ENCODE measurements around the gene PHF20. TPM values are rescaled to one million over a fixed set of nuclear protein-coding genes. Genes with fewer than 3 reads are reported as not detected.
"Not testable (repeated sequence)": the region's sequence is repeated elsewhere in the genome, so short reads cannot be mapped to it uniquely, and the experiment has no call there.

The PHF20 gene
- total RNA-seq, 3 donors from 2014 or later = 47.7 to 59.4 (median 48.8) TPM

DNA sequence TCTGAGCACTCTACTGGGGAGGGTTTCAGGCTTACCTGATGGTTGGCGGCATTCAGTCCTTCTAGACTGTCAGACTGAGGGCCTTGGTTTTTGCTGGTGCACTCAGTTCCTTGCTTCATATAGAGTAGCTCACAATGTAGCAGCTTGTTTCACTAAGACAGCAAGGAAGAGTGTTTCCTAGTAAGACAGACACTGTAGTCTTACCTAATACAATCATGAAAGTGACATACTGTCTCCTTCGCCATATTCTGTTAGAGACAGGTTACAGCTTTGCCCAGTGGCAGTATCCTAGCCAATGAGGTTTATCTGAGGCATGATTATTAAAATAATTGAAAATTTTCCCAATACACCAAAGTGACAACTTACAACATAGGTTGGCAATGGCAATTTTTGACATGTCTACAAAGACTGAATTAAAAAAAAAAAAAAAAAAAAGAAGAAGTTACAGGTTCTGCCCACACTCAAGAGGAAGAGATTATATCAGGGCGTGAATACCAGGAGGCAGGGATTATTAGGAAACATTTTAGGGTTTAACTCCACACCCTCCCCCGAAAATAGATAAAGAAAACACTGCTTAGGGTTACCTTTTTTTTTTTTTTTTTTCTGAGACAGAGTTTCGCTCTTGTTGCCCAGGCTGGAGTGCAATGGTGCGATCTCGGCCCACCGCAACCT lies 115.7 kb downstream of the PHF20 start:
- Mint-ChIP-seq H3K4me3 (no peak overlapping the region), H3K9me3 (no peaks in the 10 kb centered on the region), H3K36me3 (ENCODE audit: insufficient read depth) (peaks cover 10% of the 10 kb centered on the region), H3K27me3 (ENCODE audit: low read depth) (no peaks in the 10 kb centered on the region), H3K4me1 (ENCODE audit: low read depth) (peaks cover 6% of the 10 kb centered on the region)
- no peak for ATAC-seq
- DNase-seq = no peak

DNA sequence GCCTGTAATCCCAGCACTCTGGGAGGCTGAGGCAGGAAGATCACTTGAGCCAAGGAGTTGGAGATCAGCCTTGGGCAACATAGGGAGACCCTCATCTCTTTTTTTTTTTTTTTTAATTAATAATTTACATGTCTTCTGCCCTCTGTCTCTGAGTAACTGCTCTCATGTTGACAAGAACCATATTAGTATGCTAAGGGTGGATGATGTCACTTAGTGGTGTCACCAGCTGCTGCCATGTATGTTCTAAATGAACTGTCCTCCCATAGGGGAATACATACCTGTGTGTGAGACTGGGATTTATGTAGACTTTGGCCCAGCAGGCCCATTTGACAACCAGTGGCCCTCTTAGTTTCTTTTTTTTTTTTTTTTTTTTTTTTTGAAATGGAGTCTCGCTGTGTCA lies 116.8 kb downstream of the PHF20 start:
- Mint-ChIP-seq H3K9me3 (no peaks in the 10 kb centered on the region), H3K4me3 (no peak overlapping the region), H3K4me1 (ENCODE audit: low read depth) (peaks cover 5% of the 10 kb centered on the region), H3K36me3 (ENCODE audit: insufficient read depth) (peaks cover 11% of the 10 kb centered on the region), H3K27me3 (ENCODE audit: low read depth) (no peaks in the 10 kb centered on the region)
- DNase-seq (no peak), ATAC-seq (no peak)

DNA sequence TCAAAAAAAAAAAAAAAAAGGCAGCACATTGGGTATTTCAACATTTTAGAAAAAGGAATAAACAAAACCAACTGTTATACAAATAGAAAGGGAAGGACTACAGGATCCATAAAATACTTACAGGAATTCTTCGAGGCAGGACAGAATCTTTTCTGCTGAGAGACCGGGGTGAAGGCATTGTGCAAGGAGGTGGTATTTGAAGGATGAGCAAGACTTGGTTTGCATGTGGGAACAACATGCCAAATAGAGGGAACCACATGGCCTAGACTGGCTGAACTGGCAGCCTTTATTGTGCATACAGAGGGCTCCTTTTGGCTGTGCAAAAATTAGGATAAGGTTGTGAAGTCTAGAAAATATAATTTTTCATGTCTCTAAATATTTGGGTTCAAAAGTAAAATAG lies 119.6 kb downstream of the PHF20 start:
- Mint-ChIP-seq H3K4me1 (ENCODE audit: low read depth) (peaks cover 8% of the 10 kb centered on the region), H3K36me3 (ENCODE audit: insufficient read depth) (peaks cover 9% of the 10 kb centered on the region), H3K27me3 (ENCODE audit: low read depth) (no peaks in the 10 kb centered on the region), H3K9me3 (no peaks in the 10 kb centered on the region), H3K4me3 (no peak overlapping the region)
- ATAC-seq = no peak
- DNase-seq = no peak

DNA sequence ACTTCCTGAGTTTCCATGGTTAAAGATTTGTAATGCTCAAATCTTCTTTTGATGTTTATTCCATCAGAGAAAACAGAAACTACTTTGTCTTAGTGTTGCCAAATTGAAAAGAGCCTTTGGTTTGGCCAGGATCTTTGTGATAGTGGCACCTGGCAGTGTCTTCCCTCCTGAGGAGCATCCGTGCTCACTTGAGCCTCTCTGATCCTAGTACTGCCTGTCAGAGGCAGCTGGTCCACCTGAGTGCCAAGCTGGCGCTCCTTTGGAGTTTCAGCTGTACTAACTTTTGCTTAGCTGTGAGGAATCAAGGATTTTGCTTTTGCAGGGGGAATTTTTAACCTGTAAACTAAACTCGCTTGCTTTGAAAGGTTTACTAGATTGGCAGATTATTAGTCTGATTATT lies 121.1 kb downstream of the PHF20 start:
- Mint-ChIP-seq H3K9me3 (no peaks in the 10 kb centered on the region), H3K27me3 (ENCODE audit: low read depth) (no peaks in the 10 kb centered on the region), H3K4me1 (ENCODE audit: low read depth) (peaks cover 8% of the 10 kb centered on the region), H3K36me3 (ENCODE audit: insufficient read depth) (peaks cover 5% of the 10 kb centered on the region), H3K4me3 (no peak overlapping the region)
- DNase-seq = no peak
- no peak for ATAC-seq

DNA sequence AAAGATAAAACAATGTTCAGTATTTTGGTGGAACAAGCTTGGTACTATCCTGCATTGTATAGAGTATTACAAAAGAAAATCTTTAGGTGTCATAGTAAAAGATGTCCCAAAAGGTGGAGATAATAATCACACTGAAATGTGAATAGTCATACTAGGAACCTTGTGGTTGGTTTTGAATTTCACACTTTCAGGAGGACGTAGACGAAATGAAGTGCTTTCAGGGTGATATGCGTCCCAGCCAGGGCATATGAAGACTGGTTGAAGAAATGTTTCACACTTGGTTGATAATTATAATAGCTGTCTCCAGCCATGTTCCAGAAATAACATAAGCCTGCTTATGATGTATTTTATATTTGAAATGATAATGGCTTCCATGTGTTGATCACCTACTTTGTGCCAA lies 122.1 kb downstream of the PHF20 start:
- DNase-seq (no peak), ATAC-seq (peak; percentile 58 to 75)
- H3K36me3 Mint-ChIP-seq (ENCODE audit: insufficient read depth) = peaks cover 5% of the 10 kb centered on the region
- H3K4me3 Mint-ChIP-seq = no peak overlapping the region
- no peaks in the 10 kb centered on the region for H3K9me3 Mint-ChIP-seq
- peaks cover 8% of the 10 kb centered on the region for H3K4me1 Mint-ChIP-seq (ENCODE audit: low read depth)
- H3K27me3 Mint-ChIP-seq (ENCODE audit: low read depth) = no peaks in the 10 kb centered on the region

DNA sequence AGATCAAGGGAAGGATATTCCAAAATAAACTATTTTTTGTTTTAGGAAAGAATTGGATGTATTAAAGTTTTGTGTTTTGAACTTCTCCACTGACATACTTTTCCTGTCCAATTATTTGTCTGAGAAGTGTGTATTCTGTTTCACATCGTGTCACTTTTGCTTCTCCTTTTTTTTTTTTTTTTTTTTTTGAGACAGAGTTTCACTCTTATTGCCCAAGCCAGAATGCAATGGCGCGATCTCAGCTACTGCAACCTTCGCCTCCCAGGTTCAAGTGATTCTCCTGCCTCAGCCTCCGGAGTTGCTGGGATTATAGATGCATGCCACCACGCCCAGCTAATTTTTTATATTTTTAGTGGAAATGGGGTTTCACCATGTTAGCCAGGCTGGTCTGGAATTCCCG lies 123.7 kb downstream of the PHF20 start:
- not testable (repeated sequence) for H3K36me3 Mint-ChIP-seq (ENCODE audit: insufficient read depth); DNase-seq; ATAC-seq; H3K27me3 Mint-ChIP-seq (ENCODE audit: low read depth); H3K9me3 Mint-ChIP-seq; H3K4me3 Mint-ChIP-seq; H3K4me1 Mint-ChIP-seq (ENCODE audit: low read depth)

DNA sequence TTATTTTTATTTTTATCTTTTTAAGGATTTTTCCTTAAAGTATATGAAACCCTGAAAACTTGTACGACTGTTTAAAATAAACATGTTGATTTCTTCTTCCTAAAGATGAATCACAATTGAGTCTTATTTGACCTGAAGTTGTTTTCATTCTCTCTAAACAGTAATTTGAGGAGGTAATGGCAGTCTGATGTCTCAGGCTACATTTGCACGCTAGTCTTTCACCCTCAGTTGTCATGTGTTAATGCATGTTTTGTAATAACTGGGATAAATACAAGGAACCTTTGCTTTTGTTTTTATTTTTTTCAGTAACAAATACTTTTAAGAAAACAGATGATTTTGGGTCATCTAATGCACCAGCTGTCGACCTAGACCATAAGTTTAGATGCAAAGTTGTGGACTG lies 127.2 kb downstream of the PHF20 start:
- Mint-ChIP-seq H3K9me3 (no peaks in the 10 kb centered on the region), H3K27me3 (ENCODE audit: low read depth) (no peaks in the 10 kb centered on the region), H3K4me1 (ENCODE audit: low read depth) (peaks cover 9% of the 10 kb centered on the region), H3K4me3 (no peak overlapping the region), H3K36me3 (ENCODE audit: insufficient read depth) (peaks cover 15% of the 10 kb centered on the region)
- DNase-seq = no peak
- no peak for ATAC-seq

DNA sequence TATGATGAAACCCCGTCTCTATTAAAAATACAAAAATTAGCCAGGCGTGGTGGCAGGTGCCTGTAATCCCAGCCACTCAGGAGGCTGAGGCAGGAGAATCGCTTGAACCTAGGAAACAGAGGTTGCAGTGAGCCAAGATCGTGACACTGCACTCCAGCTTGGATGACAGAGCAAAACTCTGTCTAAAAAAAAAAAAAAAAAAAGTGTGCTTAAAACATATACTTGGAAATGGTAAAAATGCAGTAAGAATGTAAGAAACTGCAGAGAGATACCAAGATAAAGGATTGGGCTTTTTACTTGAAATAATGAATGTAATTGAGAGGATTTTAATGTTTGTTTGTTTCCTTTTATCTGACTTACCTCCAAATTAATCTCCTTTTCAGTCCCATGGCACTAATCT lies 129.4 kb downstream of the PHF20 start:
- not testable (repeated sequence) for H3K9me3 Mint-ChIP-seq; DNase-seq; H3K4me1 Mint-ChIP-seq (ENCODE audit: low read depth); H3K4me3 Mint-ChIP-seq; H3K27me3 Mint-ChIP-seq (ENCODE audit: low read depth); ATAC-seq
- peaks cover 24% of the 10 kb centered on the region for H3K36me3 Mint-ChIP-seq (ENCODE audit: insufficient read depth)

DNA sequence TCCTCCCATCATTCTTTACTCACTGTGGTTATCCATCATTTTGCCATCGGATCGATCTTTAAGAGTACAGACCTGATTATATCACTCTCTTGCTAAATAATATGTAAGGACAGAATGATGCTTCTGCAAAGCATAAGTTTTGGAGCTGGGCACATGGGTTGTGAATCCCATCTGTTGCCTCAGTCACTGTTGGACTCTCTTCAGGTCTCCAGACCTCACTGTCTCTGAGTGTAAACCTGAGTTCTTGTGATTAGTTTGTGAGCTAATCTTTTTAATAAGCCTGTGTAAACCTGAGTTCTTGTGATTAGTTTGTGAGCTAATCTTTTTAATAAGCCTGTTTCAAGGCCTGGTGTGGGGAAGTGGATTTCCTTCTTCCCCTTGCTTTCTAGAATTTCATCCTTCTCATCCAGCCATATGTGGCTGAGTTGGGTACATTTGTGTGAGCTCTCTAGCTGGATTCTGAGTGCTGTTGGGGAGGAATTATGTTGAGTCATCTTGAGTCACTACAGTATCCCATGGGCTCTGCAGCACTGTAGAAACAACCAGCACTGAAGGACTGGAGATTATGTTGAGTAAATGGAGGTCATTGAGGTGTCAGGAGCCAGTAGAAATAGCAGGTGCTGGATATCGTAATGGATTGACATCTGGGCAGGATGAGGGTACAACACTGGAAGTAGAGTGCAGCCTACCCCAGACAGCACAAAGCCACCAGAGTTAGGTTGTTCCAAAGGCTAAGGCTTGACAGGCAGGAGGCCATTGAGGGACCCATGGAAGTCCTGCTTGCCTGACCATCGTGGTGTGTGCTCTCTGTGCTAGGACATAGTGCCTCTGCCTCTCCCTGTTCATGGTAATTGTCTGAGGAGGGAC lies 130.1 kb downstream of the PHF20 start:
- DNase-seq = no peak
- H3K4me1 Mint-ChIP-seq (ENCODE audit: low read depth) = peaks cover 8% of the 10 kb centered on the region
- H3K4me3 Mint-ChIP-seq = no peak overlapping the region
- ATAC-seq = no peak
- peaks cover 24% of the 10 kb centered on the region for H3K36me3 Mint-ChIP-seq (ENCODE audit: insufficient read depth)
- no peaks in the 10 kb centered on the region for H3K9me3 Mint-ChIP-seq
- H3K27me3 Mint-ChIP-seq (ENCODE audit: low read depth) = no peaks in the 10 kb centered on the region

DNA sequence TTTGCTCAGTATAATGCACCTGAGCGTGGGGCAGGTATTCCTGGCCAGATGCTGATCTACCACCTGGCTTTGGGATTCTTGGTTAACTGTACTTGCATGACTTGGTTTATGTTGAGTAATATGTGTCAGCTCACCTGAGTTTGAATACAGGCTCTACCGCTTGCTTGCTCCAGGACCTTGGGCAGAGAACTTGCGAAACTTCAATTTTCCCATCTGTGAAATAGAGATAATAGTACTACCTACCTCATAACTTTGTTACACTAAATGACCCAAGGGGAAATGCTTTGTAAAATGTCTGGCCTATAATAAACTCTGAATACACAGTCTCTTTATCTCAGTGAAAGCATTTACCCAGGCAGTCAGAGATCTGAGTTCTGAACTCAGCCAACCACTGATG lies 130.7 kb downstream of the PHF20 start:
- peaks cover 24% of the 10 kb centered on the region for H3K36me3 Mint-ChIP-seq (ENCODE audit: insufficient read depth)
- H3K4me3 Mint-ChIP-seq = no peak overlapping the region
- no peaks in the 10 kb centered on the region for H3K27me3 Mint-ChIP-seq (ENCODE audit: low read depth)
- H3K4me1 Mint-ChIP-seq (ENCODE audit: low read depth) = peaks cover 8% of the 10 kb centered on the region
- ATAC-seq = no peak
- H3K9me3 Mint-ChIP-seq = no peaks in the 10 kb centered on the region
- DNase-seq = no peak

DNA sequence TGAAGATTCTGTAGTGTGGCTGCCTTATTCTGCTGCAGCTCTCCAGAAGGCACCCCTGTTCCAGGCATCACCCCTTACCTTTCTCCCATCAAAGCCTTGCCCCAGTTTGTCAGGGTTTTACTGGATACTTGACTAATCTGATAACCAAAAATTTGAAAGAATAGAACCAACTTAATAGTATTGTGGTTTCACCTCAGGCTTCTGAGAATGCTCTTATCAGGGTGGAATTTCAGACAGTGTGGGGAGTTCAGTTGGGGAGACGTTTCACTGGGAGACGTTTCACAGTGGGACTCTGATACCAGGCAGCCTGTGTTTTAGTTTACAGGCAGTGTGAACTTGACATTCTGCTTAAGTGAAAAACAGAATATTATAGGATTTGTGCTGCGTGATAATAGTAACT lies 132.0 kb downstream of the PHF20 start:
- no peak overlapping the region for H3K4me3 Mint-ChIP-seq
- H3K4me1 Mint-ChIP-seq (ENCODE audit: low read depth) = peaks cover 19% of the 10 kb centered on the region

DNA sequence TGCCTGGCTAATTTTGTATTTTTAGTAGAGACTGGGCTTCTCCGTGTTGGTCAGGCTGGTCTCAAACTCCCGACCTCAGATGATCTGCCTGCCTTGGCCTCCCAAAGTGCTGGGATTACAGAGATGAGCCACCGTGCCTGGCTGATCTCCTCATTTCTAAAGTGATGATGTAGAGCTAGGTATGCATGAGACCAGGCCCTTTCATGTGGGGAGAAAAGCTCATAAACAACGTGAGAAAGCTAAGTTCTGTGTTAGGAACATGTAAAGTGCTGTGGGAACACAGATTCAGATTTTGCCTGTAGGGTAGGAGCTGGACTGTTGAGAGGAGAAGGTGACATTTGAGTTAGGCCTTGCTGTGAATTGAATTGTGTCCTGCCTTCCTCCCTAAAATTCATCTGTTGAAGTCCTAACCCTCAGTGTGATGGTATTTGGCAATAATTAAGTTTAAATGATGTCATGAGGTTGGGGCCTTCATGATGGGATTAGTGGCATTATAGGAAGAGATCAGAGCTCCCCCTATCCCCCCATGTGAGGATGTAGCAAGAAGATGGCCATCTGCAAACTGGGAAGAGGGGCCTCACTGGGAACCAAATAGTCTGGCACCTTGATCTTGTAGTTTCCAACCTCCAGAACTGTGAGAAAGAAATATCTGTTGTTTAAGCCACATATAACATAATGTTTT lies 133.3 kb downstream of the PHF20 start:
- H3K9me3 Mint-ChIP-seq = no peaks in the 10 kb centered on the region
- no peak overlapping the region for H3K4me3 Mint-ChIP-seq
- DNase-seq (no peak), ATAC-seq (no peak)
- no peaks in the 10 kb centered on the region for H3K27me3 Mint-ChIP-seq (ENCODE audit: low read depth)
- peaks cover 35% of the 10 kb centered on the region for H3K36me3 Mint-ChIP-seq (ENCODE audit: insufficient read depth)
- H3K4me1 Mint-ChIP-seq (ENCODE audit: low read depth) = peaks cover 24% of the 10 kb centered on the region

More for the DNA sequence above, 132.0 kb downstream of the PHF20 start:
- DNase-seq (no peak), ATAC-seq (no peak)
- no peaks in the 10 kb centered on the region for H3K27me3 Mint-ChIP-seq (ENCODE audit: low read depth)
- peaks cover 31% of the 10 kb centered on the region for H3K36me3 Mint-ChIP-seq (ENCODE audit: insufficient read depth)
- no peaks in the 10 kb centered on the region for H3K9me3 Mint-ChIP-seq

DNA sequence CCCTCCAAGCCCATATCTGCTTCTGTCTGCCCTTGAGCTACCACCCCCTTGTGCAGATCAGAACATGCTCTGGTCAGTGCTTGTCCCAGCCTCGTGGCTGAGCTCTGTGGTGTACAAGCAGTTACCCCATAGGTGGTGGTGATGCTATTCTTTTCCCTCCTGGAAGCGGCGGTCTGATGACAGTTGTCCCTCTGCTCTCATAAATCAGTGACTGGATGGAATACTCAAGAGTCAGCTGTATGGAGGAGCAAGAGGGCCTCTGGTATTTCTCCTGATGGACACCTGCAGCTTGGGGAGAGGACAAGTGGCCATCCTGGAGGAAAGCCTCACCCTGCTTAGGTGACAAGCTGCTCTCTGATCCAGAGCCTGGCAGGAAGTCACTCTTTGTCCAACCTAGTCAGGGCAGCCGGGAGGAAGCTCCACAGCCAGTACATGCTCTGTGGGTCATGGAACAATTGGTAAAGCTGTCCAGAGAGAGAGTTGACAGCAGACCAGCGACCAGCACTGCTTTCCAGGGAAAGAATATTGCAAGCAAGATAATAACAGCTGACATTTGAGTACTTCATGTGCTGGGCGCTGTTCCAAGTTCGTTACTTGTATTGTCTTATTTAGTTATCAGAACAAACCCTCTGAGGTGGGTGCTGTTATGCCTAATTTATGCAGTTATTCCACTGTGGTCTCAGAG lies 135.3 kb downstream of the PHF20 start:
- DNase-seq = no peak
- ATAC-seq = no peak
- peaks cover 33% of the 10 kb centered on the region for H3K36me3 Mint-ChIP-seq (ENCODE audit: insufficient read depth)
- no peaks in the 10 kb centered on the region for H3K9me3 Mint-ChIP-seq
- no peaks in the 10 kb centered on the region for H3K27me3 Mint-ChIP-seq (ENCODE audit: low read depth)
- H3K4me3 Mint-ChIP-seq = no peak overlapping the region
- H3K4me1 Mint-ChIP-seq (ENCODE audit: low read depth) = peaks cover 22% of the 10 kb centered on the region

DNA sequence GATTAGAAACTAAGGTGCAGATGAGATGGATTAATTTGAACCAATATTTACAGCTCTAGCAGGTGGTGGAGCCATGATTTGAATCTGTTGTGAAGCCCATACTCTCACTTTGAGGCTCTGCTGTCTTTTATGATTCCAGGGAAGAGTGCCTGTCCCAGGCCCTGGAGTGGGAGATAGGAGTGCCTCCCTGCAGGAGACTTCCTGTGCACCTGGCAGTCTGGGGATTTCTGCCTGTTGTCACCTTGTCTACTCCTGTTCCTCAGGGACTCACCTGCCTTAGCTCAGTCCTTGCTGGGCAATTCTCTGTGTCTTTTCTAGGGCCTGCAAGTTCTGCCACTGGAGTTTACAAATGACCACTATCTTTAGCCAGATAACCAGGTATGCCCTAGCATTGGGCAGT lies 136.2 kb downstream of the PHF20 start:
- Mint-ChIP-seq H3K4me3 (no peak overlapping the region), H3K27me3 (ENCODE audit: low read depth) (no peaks in the 10 kb centered on the region), H3K9me3 (no peaks in the 10 kb centered on the region), H3K36me3 (ENCODE audit: insufficient read depth) (peaks cover 35% of the 10 kb centered on the region), H3K4me1 (ENCODE audit: low read depth) (peaks cover 19% of the 10 kb centered on the region)
- DNase-seq = no peak
- ATAC-seq = no peak
